Measurements from ENCODE around the gene CPZ.

Gene CPZ

DNA sequence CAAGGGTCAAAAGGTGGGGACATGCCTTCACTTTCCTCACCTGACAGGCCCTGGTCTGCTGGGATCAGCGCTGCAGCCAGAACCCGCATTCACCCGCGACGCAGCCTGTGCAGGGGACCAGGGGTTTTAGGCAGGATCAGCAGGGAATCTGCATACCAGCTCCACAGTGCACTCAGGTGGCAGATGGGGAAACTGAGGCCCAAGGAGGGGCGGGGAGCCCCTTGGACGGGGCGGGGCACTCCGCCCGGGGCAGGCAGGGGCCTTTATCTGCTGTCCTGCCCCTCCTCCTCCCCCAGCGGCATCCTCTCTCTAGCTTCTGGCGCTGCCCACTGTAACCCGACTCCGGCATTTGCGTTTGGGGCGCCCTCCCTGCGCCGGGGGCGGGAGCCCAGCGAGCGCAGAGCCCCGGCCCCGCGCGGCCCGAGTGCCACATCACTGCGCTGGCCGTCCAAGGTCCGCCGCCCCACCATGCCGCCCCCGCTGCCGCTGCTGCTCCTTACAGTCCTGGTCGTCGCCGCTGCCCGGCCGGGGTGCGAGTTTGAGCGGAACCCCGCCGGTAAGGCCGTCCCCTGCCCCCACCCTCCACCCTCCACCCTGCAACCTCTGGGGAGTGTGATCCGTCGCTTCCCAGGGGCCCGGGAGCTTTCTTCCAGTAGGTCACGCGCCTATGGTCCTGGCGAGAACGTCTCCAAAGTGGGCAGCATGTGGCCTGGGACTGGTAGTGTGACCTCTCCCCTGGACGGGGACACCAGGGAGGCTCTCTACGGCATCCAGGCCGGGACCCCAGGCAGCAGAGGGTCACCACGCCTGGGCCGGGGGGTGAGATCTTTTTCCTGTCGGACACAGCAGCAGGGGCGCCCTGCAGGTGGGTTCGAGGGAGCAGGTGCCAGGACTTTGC is at the start of gene CPZ:
Gene CPZ (plus strand): TSS at position 400 of the 898 bp plus-strand sequence. CDS start 69 bp downstream, at position 469.
- DNase-seq: no peak

DNA sequence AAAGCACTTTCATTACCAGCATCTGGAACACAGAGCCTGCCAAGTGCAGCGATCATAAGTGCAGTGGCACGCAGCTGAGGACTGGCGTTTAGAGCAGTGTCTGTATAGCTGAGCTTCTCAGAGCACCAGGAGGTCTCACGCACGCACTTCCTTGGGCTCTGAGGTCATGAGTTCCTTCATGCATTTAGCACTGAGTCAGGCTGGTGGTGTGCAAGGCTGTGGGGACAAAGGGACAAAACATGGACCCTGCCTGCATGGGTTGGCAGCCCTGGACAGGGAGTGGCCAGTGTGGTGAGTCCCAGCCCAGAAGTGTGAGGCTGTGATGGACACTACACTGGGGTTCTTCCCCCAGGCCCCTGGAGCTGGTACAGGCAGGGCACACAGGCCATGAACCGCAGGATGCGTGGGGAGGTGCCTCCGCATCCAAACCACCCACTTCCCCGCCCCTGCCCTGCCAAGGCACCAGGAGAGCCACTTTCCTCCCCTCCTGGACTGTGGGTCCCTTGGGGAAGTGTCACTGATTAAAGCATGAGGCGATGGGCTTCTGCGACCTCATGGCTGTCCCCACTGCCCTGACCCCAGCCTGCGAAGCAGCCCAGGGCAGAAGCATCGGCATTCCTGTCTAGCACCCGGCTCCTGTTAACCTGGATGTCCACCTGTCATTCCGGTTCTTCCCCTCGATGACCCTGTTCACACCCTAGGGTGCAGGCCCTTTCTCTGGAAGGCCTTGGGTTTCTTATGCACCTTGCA is 49.6 kb upstream of the CPZ start:
- DNase-seq: no peak

DNA sequence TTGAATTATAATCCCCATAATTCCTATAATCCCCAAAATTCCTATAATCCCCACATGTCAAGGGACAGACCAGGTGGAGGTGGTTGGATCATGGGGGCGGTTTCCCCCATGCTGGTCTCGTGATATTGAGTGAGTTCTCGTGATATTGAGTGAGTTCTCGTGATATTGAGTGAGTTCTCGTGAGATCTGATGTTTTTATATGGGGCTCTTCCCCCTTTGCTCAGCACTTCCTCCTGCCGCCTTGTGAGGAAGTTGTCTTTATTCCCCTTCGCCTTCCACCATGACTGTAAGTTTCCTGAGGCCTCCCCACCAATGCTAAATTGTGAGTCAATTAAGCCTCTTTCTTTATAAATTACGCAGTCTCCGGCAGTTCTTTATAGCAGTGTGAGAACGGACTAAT is 48.9 kb upstream of the CPZ start:
- no peak for DNase-seq

DNA sequence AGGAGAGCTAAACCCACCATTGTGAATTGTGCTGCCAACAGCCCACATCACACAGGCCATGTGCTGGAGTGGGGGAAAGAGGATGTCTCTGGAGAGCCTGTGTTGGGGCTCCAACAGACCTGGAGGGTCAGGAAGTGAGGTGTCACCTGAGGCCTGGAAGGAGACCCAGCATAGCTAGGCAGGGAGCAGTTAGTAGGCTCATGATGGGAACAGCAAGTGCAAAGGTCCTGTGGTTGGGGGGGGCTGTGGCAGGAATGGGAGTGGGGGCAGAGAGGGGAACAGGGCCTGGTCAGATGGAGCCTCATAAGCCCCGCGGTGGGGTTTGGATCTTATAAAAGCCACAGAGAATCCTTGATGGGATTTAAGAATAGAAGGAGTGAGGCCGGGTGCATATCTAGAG is 48.3 kb upstream of the CPZ start:
- no peak for DNase-seq

DNA sequence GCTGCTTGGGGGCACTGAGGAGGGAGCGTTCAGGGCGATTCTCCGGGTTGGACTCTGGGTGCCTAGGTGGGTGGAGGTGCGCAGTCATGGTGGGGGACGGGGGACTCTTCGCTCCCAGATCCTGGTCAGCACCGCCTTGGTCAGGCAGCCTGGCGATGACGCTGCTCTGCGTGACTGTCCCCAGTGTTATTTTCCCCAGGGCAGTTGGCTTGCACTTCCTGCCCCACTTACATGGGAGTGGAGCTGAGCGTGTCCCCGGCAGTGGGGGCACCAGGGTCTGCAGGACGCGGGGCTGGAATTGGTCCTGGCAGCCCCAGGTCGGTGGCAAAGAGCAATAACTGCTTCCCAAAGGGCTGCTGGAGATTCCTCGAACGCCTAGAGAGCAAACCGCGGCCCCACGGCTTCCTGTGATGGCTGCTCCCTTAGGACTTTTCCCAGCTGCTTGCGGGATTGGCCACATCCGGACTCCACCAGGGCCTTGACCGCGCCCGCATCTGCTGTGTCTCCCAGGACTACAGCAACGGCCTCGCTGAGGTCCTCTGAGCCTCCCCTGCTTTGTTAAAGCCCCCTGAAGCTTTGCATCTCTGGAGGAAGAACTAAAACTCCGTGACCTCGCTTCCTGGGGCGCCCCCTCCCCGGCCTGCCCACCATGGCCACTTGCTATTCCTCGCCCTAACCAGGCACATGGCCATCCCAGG is 47.7 kb upstream of the CPZ start:
- DNase-seq: no peak

DNA sequence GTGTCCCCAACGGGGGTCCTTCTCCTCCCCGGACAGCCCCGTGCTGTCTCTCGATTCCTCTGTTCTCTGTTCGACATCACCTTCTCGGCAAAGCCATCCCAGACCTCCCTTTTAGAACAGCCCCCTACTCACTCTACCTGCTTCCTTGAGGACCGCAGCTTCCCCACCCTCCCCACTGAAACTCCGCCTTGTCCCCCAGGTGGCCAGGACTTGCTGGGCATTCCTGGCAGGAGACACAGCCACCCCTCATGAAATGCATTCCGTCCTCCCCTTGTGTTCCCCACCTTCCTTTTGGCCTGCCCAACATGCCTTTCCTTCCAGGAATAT is 47.2 kb upstream of the CPZ start:
- no peak for DNase-seq

DNA sequence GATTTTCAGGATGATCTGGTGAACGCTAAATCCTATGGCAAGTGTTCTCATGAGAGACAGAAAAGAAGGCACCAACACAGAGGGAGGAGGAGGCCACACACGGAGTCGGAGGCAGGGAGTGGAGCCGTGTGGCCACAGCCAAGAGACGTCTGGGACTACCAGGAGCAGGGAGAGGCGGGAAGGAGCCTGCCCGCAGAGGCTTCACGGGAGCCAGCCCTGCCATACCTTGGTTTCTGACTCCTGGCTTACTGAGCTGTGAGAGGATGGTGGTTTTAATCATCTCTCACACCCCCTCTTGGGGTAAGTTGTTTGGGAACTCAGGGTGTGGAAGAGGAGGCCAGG is 45.8 kb upstream of the CPZ start:
- DNase-seq: no peak

DNA sequence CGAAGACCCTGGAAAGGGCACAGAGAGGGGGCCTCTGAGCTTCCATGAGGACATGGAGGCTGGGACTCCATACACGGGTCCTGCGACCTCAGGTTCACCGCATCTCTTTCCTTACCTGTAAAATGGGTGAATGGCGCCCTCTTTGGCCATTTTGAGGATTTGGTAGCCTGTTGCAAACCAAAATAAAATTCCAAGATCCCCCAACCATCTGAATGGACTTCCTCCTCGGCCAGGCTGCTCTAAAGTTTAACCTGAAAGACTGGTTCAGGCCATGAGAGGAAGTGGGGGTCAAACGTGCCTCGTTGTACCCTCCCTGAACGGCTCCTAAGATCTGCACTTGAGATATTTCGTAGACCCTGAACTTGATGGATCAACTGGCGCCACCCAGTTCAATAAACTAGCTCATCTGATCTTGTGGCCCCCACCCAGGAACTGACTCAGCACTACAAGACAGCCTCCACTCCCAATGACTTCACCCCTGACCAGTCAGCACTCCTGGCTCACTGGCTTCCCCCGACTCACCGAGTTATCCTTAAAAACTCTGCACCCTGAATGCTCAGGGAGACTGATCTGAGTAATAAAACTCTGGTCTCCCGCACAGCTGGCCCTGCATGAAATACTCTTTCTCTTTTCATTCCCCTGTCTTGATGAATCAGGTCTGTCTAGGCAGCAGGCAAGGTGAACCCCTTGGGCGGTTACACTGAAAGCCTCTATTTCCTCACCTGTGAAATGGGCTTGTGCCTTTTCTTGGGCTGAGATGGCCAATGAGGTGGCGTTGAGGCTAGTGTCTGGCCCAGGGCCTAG is 45.3 kb upstream of the CPZ start:
- DNase-seq: no peak

DNA sequence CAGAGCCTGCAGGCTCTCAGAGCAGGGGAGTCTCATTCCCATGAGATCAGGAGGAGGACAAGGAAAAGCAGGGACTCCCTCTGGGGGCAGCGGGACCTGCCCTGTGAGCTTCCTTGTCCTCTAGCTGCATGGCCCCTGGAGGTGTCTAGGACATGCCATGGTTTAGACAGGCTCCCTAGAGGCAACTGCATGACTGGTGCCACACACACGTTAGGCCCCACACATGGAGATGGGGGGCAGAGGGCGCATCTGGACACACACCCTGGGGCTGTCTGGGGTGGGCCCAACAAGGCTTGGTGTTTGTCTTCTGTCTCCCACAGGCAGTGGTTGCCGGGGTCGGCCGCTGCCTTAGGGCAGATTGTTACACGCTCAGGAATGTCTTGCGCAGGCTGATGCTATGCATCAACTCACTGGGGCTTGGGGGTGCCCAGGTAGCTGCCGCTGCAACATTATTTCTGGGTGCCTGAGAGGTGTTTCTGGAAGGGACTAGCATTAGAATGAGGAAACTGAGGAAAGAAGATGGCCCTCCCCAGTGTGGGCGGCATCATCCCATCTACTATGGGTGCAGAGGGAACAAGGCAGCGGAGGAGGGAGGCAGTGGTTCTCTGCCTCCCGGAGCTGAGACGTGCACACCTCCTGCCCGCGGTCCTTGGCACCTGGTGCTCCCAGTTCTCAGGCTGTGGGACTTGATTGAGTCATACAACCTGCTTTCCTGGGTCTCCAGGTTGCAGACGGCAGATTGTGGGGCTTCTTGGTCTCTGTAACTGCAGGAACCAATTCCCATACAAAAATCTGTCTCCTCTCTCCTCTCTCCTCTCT is 44.4 kb upstream of the CPZ start:
- DNase-seq: no peak

DNA sequence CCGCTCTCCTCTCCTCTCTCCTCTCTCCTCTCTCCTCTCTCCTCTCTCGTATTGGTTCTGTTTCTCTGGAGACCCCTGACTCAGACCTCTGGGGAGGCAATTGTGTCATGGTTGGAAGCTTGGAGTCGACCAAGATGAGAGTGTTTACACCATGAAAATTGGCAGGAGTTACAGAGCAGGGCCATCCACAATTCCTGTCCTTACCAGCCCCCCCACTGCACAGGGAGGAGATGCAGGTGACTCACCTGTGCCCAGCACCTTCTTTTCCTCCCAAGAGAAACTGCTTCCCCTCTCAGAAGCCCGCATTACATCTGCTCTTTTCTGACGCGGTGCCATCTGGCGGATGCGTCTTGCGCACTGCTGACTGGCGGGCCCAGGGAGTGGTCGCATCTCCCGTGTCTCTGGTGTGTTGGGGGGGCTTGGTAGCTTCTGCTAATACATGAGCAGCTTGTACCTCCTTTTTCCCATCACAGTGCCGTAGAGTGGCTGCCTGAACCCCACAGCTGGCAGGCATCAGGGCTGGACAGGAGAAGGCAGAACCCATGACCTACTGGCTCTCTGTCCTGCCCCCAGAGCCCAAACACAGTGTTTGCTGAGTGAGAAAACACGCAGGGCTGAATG is 43.7 kb upstream of the CPZ start:
- DNase-seq: no peak

DNA sequence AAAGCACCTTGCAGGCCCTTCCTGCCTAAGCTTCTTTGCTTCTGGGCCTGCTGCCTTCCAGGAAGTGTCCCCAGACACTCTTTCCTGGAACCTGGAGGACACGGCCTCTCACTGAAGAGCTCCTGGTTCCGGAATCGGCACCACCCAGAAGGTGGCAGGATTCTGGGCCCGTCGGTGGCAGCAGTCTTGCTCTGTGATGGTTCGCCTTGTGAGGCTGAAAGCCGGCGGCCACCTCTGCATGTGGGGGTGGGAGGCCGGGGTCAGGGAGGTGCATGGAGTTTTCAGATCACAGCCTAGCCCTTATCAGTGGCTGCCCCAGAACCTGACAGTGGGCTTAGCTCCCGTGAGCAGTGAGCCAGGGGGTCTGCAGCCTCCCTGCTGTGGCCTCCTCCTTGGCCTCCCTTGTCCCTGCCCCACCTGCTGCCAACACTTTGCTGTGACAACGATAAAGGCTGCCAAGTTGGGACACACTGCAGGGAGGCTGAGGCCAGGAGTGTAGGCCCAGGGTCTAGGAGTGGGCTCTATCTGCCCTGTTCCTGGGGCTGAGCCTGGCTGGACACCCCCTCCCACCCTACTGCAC is 43.1 kb upstream of the CPZ start:
- no peak for DNase-seq

DNA sequence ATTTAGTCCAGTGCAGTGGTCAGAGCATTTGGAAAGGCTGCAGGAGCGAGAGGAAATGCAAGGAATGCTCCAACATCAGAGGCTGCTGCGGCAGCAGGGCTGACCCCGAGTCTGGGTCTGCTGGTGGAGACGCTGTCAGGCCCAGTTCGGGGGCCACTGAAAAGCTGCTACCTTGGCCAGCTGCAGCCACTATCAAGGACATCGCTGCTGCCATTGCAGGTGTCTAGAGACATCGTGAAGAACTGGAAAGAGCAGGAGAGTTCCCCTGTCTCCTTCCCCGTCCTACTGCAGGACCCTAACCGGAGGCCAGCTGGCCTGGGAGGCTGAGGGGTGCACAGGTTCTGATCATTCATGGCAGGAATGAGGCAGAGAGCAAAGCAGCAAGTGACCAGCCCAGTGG is 41.9 kb upstream of the CPZ start:
- no peak for DNase-seq

DNA sequence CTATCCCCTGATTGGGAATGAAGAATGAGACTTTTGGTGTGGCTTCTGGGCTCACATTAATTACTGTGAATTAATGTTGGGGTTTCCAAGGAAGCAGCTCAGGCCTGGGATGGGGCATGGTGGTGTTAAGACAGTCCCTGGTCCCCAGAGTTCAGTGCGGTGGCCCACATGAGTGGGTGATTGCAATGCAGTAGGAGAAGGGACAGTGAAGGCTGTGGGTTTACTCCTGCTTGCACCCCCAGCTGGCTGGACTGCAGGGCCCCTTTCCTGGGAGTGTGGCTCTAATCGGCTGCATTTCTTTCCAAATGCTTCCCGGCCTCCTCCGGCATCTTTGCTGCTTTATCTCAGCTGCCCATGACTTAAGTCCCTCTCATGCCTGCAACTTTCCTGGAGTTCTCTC is 40.5 kb upstream of the CPZ start:
- no peak for DNase-seq

DNA sequence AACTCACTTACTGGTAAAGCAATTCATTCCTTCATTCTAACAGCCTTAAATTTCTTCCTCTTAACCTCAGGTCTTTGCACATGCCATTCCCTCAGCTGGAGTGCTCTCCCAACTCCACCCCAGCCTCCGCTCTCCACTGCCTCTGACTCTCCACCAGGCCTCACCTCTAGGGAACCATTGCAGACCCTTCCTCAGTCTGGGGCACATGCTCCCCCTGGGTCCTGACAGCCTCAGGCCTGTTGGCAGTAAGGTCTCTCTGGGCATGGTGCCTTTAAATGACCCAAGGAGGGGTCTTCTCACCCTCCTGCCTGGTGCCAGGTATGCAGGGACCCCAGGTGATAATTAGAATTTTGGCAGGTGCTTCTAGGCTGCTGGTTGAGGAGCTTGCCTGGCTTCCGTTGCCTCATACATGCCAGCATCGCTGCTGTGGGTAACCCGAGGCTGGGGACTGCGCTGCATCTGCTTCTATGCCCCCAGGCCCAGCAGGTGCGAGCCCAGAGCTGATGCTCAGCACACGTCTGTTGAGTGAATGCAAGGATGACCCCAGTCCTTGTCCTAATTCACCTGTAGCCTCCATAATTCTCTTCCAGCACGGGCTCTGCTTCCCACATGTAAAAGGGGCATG is 39.9 kb upstream of the CPZ start:
- no peak for DNase-seq

DNA sequence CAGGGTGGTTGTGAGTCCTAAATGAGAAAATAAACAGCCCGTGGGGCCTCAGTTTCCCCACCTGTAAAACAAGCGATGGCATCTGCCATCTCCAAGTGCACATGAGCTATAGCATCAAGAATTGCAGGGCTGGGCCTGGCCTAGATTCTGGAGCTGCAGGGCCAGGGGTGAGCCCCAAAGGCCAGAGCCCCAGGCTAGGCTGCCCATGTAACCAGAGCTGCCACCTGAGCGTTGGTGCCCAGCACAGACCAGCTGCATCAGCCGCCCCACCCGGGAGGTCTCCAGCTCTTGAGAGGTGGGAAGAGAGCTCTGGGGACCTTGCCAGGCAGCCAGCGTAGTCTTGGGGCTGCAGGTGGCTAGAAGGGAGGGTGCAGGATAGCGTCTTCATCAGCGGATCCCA is 39.3 kb upstream of the CPZ start:
- DNase-seq: no peak

DNA sequence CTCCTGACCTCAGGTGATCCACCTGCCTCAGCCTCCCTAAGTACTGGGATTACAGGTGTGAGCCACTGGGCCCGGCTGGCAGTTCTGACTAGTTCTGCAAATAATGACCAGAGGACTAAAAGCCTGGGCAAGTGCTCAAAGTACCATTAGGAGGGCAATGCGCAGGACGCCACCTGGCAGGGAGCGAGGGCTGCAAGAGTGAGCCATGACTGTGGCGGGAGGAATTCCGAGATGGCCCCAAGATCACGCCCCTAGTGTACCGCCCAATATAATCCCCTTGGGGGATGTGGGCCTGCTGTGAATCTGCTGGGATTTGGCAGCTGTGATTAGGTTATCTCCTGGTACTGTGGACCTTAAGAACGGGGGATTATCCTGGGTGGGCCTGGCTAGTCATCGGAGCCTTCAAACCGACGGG is 38.6 kb upstream of the CPZ start:
- no peak for DNase-seq

DNA sequence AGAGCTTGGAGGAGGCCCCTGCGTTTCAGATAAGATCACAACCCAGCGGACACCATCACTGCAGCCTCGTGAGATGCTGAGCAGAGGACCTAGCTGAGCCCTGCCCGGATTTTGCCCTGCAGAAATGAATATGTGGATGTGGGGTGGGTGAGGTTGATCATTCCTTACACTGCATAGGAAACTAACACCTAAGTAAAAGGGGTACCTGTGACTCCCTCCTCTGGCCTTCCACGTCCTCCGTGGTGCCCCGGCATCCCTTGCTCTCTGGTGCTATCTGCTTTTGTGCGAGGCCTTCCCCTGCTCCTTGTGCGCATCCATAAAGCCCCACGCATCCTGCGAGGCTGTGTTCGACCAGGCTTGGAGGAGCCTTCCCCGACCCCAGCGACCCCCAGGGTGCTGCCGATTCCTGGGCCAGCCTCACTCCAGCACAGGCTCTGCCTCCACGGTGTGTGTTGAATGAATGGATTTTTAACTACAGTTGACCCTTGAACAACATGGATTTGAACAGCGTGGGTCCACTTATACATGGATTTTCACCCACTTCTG is 37.9 kb upstream of the CPZ start:
- no peak for DNase-seq

DNA sequence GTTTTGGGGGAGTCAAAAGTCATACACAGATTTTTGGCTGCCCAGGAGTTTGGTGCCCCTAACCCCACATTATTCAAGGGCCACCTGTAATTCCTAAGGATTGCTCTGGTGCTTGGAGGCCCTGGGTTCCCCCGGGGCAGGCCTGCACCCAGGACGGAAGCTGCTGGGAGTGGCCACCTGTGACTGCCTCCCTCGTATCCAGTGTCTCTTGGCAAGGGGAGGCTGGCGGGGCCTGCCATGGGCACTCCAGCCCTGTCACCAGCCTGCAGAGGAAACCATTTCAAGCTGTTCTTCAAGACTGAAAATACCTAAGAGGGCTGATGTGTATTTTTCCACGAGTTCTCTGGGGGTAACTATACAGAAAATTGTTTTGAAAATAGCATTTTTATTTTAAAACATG is 36.8 kb upstream of the CPZ start:
- DNase-seq: no peak

DNA sequence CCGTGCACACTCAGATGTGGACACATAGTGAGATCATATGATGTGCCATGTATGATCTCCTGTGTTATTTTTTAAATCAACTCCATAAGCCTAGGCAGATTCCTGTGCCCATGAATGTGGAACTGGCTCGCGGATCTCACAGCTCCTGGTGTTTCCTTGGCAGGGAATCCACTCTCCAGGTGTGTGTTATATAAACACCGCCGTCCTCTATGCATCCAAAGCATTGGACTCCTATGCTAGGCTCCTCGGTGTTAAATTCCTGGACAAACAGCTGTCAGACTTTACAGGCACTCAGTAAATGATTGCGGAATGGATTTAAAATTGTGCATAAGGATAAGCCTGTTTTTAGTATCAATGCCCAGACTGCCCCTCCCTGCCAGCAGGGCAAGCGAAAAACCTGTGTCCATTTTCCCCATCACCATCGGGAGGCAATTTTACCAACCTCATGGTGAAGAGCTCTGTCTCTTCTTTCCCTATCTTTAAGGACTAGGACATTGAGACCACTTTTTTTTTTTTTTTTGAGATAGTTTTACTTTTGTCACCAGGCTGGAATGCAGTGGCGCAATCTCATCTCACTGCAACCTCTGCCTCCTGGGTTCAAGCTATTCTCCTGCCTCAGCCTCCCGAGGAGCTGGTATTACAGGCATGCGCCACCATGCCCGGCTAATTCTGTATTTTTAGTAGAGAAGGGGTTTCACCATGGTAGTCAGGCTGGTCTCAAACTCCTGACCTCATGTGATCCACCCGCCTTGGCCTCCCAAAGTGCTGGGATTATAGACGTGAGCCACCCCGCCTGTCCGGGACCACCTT is 36.0 kb upstream of the CPZ start:
- DNase-seq: no peak

Measured in bone marrow (tissue), 2 donors.